HG03045 (cell line): ENCODE measurements around the gene TMEM191B.
A peak's percentile ranks its signal among the peaks of the same experiment; 100 is the strongest.
"Not testable (repeated sequence)": the region's sequence is repeated elsewhere in the genome, so short reads cannot be mapped to it uniquely, and the experiment has no call there.

ENCODE experiments used
- ATAC-seq: cut with Tn5 transposase; IDR thresholded peaks from one replicate; pipeline ENCODE4 v1.9.1; 2021; ENCODE audit warnings: mild to moderate bottlenecking, moderate library complexity; ENCODE audit not compliant: unreplicated experiment

Gene TMEM191B

DNA sequence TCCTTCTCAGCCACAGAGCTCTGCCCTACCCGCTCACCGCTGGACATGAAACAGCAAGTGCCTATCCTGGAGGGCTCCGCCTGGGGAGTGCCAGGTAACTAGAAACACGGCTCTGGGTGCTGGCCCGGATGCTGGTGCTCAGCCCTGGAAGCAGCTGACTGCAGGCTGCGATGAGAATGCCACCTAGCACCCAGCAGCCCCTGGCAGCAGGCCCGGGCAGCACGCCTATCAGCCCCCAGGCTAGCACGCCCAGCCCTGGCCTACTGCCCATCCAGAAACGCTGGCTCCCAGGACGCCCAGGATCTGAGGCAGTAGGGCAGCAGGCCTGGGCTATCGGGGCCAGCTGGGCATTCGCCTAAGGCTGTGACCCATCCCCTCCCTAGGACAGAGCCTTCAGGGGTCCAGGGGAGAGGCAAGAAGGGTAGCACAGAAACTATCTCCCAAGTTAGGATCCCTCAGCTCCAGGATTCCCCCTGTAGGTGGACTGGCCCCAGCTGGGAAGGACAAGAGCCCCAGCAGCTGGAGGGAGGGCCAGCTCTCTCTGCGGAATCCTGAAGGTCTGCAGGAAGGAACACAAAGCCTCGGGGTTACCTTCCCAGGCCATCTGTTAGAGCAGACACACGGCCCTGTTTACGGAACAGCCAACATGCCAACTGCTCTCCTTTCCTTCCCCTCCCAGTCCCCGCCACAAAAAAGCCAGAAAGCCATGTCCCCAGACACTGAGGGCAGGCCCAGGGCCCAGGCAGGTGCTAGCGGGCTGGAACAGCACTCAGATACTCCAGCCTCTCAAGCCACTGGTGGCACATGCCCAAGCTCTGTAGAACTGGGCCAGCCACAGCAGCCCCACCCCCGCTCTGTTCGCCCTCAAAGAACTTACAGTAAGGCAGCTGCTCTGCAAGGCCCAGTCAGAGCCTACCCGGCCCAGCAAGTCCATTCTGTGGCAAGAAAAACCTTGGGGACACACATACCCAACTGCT, 27.0 kb downstream of the TMEM191B start:
- not testable (repeated sequence) for ATAC-seq

GRCh38 chr22:18558516-18558915, 30.9 kb downstream of the TMEM191B start:
- not testable (repeated sequence) for ATAC-seq

DNA sequence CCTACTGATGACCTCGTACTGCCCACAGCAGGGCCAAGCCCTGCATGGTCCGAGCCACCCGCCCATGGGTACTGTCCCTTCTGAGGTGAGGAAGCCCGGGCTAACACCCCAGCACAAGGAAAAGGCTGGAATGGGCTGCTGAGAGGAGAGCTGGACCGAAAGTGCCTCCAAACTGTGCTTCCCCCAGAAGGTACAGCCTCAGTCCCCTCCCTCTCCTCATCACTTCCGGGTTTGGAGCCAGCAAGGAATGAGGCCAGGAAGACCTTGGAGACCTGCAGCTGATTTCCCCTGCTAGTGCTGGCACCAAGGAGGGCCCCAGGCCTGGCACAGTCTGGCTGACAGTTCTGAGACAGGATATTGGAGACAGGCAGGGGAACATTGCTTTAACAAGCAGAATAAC, 31.3 kb downstream of the TMEM191B start:
- ATAC-seq = not testable (repeated sequence)

DNA sequence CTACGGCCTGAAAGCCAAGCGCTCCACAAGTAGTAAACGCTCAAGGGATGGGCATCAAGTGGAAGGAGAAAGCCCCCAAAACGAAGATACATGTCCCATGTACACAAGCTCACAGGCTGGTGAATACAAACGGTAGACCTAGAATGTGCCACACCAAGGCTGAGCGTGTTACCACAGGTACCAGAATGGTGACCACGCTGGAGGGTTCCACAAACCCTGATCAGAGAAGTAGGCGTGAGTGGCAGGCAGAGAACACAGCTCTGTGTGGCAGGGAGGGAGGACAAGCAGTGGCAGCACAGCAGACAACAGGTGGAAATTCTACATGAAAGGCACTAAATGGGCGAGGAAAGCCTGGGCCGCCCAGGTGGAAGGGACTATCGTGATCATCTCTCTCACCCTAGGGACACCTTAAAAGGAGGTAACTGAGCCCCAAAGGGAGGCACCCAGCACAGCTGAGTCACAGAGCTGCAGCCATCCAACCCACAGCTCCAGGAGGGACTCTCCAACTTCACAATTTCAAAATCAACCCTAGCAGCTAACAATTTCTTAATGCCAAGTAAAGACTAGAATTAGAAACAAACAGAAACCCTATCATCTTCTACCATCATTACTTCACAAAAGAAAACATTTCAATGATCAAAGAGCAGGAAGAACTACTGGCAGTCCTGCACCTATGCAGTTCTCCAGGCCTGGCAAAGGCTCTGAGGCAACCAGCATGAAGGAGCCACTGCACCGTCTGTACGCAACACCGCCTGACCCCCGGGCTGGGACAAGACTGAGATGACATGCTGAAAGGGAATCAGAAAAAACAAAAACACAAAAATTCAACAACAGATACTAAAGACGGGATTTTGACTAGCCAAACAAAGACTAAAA, 32.7 kb downstream of the TMEM191B start:
- ATAC-seq = not testable (repeated sequence)

GRCh38 chr22:18570509-18571246, 43.1 kb downstream of the TMEM191B start:
- ATAC-seq = not testable (repeated sequence)

DNA sequence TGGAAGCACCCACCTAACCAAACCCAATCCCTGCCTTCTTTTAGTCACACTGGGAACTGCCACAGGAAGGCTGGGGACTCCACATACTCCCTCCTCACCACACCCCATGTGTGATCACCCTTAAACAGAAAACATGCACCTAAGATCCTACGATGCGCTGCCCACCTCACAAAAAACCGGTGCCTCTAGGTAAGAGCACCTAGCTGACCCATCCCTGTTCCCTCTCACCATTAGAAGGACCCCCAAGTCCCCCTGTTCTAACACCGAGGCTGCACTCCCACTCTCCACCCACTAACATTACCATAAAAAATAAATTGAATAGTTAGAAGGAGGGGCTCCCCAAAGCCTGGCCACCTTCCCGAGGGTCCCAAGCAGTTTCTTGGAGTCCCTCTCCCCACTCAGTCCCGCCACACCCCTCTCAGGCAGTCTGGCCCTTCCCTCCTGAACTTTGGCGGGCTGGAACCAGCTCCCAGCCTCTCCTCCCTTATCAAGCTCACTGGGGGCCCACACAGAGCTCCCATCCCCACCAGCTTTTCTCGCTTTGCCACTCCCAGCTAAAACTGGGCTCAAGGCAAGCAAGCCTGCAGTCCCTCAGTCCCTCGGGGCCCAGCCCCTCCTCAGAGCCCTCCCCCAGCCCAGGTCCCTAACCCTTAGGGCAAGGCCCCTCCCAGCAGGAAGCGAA, 46.0 kb downstream of the TMEM191B start:
- not testable (repeated sequence) for ATAC-seq

- ATAC-seq = not testable (repeated sequence)
Measured at GRCh38 chr22:18574555-18574954, 47.0 kb downstream of the TMEM191B start.

GRCh38 chr22:18575686-18576085, 48.1 kb downstream of the TMEM191B start:
- not testable (repeated sequence) for ATAC-seq

GRCh38 chr22:18577090-18577818, 49.7 kb downstream of the TMEM191B start:
- ATAC-seq = peak; percentile 38

GRCh38 chr22:18577847-18578246, 50.2 kb downstream of the TMEM191B start:
- ATAC-seq = peak; percentile 77
